HUES48 (cell line): ENCODE data around the gene INPP5A.

Experiments
- H3K27ac ChIP-seq: one replicate; pipeline ENCODE4 v1.7.0; 2013; ENCODE audit warnings: low read depth, low read length, inconsistent platforms
- H3K27me3 ChIP-seq: 2 replicates; pipeline ENCODE4 v1.6.1; 2013; ENCODE audit warnings: mild to moderate bottlenecking, low read length; ENCODE audit not compliant: control insufficient read depth, insufficient read depth
- H3K36me3 ChIP-seq: 2 replicates; pipeline ENCODE4 v1.6.1; 2013; ENCODE audit warnings: low read length; ENCODE audit not compliant: control insufficient read depth, insufficient read depth
- H3K4me1 ChIP-seq: 2 replicates; pipeline ENCODE4 v1.6.1; 2013; ENCODE audit warnings: mild to moderate bottlenecking, low read length; ENCODE audit not compliant: control insufficient read depth, insufficient read depth
- H3K4me3 ChIP-seq: 2 replicates; pipeline ENCODE4 v1.5.1; 2013; ENCODE audit warnings: mild to moderate bottlenecking, low read depth, low read length
- H3K9ac ChIP-seq: 2 replicates; pipeline ENCODE4 v1.6.1; 2013; ENCODE audit warnings: mild to moderate bottlenecking, low read depth, low read length, moderate library complexity
- H3K9me3 ChIP-seq: 2 replicates; pipeline ENCODE4 v1.6.1; 2013; ENCODE audit warnings: low read length; ENCODE audit not compliant: control insufficient read depth, insufficient read depth

Gene INPP5A

GRCh38 chr10:132539894-132540293, 2.3 kb downstream of the INPP5A start:
- H3K9ac ChIP-seq, result no peak overlapping the region

GRCh38 chr10:132540456-132540855, 2.9 kb downstream of the INPP5A start:
- no peaks in the 10 kb centered on the region for H3K36me3 ChIP-seq
- H3K9me3 ChIP-seq, result no peaks in the 10 kb centered on the region
- H3K27ac ChIP-seq, result no peak overlapping the region
- peaks cover 10% of the 10 kb centered on the region for H3K27me3 ChIP-seq
- no peak overlapping the region for H3K4me3 ChIP-seq
- H3K9ac ChIP-seq, result no peak overlapping the region; the same call in 1 of the 2 replicates
- peaks cover 33% of the 10 kb centered on the region for H3K4me1 ChIP-seq

More at GRCh38 chr10:132539894-132540293, 2.3 kb downstream of the INPP5A start:
- Histone ChIP-seq H3K36me3 (no peaks in the 10 kb centered on the region), H3K27ac (no peak overlapping the region), H3K4me1 (peaks cover 33% of the 10 kb centered on the region), H3K9me3 (no peaks in the 10 kb centered on the region), H3K4me3 (no peak overlapping the region), H3K27me3 (peaks cover 14% of the 10 kb centered on the region)

GRCh38 chr10:132541129-132541528, 3.5 kb downstream of the INPP5A start:
- peaks cover 30% of the 10 kb centered on the region for H3K4me1 ChIP-seq

GRCh38 chr10:132541601-132542011, 4.0 kb downstream of the INPP5A start:
- H3K36me3 ChIP-seq, result no peaks in the 10 kb centered on the region
- peaks cover 7% of the 10 kb centered on the region for H3K27me3 ChIP-seq
- H3K27ac ChIP-seq, result no peak overlapping the region
- H3K9ac ChIP-seq, result no peak overlapping the region
- no peaks in the 10 kb centered on the region for H3K9me3 ChIP-seq
- peaks cover 26% of the 10 kb centered on the region for H3K4me1 ChIP-seq
- H3K4me3 ChIP-seq, result no peak overlapping the region

More at GRCh38 chr10:132541129-132541528, 3.5 kb downstream of the INPP5A start:
- H3K9ac ChIP-seq, result no peak overlapping the region
- H3K4me3 ChIP-seq, result no peak overlapping the region
- no peak overlapping the region for H3K27ac ChIP-seq
- H3K9me3 ChIP-seq, result no peaks in the 10 kb centered on the region
- H3K36me3 ChIP-seq, result no peaks in the 10 kb centered on the region
- peaks cover 10% of the 10 kb centered on the region for H3K27me3 ChIP-seq

- Histone ChIP-seq H3K9me3 (no peaks in the 10 kb centered on the region), H3K9ac (no peak overlapping the region), H3K4me3 (no peak overlapping the region), H3K27ac (no peak overlapping the region), H3K27me3 (peaks cover 7% of the 10 kb centered on the region), H3K4me1 (peaks cover 26% of the 10 kb centered on the region), H3K36me3 (no peaks in the 10 kb centered on the region)
Measured at GRCh38 chr10:132542086-132542775, 4.6 kb downstream of the INPP5A start.

- Histone ChIP-seq H3K27me3 (peaks cover 7% of the 10 kb centered on the region), H3K9me3 (no peaks in the 10 kb centered on the region), H3K4me3 (no peak overlapping the region), H3K4me1 (peaks cover 26% of the 10 kb centered on the region), H3K9ac (no peak overlapping the region), H3K27ac (no peak overlapping the region), H3K36me3 (no peaks in the 10 kb centered on the region)
Measured at GRCh38 chr10:132542819-132543218, 5.2 kb downstream of the INPP5A start.

GRCh38 chr10:132543916-132544743, 6.5 kb downstream of the INPP5A start:
- Histone ChIP-seq H3K36me3 (no peaks in the 10 kb centered on the region), H3K9ac (no peak overlapping the region), H3K4me3 (no peak overlapping the region), H3K27ac (no peak overlapping the region), H3K27me3 (no peaks in the 10 kb centered on the region), H3K4me1 (peaks cover 23% of the 10 kb centered on the region), H3K9me3 (no peaks in the 10 kb centered on the region)

GRCh38 chr10:132544744-132545658, 7.4 kb downstream of the INPP5A start:
- H3K27me3 ChIP-seq, result no peaks in the 10 kb centered on the region
- H3K4me3 ChIP-seq, result no peak overlapping the region
- H3K4me1 ChIP-seq, result peaks cover 23% of the 10 kb centered on the region
- H3K9ac ChIP-seq, result no peak overlapping the region
- no peak overlapping the region for H3K27ac ChIP-seq
- no peaks in the 10 kb centered on the region for H3K9me3 ChIP-seq
- H3K36me3 ChIP-seq, result no peaks in the 10 kb centered on the region

GRCh38 chr10:132545659-132546367, 8.2 kb downstream of the INPP5A start:
- Histone ChIP-seq H3K9me3 (no peaks in the 10 kb centered on the region), H3K9ac (no peak overlapping the region), H3K27ac (no peak overlapping the region), H3K36me3 (no peaks in the 10 kb centered on the region), H3K27me3 (no peaks in the 10 kb centered on the region), H3K4me3 (no peak overlapping the region), H3K4me1 (peaks cover 15% of the 10 kb centered on the region)
